Suprapubic skin (tissue), 4 donors: ENCODE data around the gene TMEM245.

Source experiments
- EP300 ChIP-seq: sonication (generic); formaldehyde crosslinking; IDR thresholded peaks from one replicate; pipeline ENCODE4 v1.6.1; 2017; ENCODE audit warnings: antibody characterized with exemption
- POLR2A ChIP-seq, 2 donors: fragments of 450-650 bp; IDR thresholded peaks; one replicate each; pipeline ENCODE4 v1.6.1; 2017; ENCODE audit warnings: antibody characterized with exemption in 2 of 2, mild to moderate bottlenecking in 2 of 2, moderate library complexity in 2 of 2
- POLR2AphosphoS5 ChIP-seq, 3 donors: sonication (generic); formaldehyde crosslinking; IDR thresholded peaks; one replicate each; pipeline ENCODE4 v1.6.1; 2017; ENCODE audit warnings: antibody characterized with exemption in 3 of 3
- TF ChIP-seq, protein P1 (sequence below), 2 donors: fragments of 200-600 bp in 1 of 2; fragments of 450-650 bp in 1 of 2; sonication (generic) in 1 of 2; IDR thresholded peaks; one replicate each; pipeline ENCODE4 v1.5.1; 2016 to 2019; ENCODE audit warnings: antibody characterized with exemption in 2 of 2, mild to moderate bottlenecking in 1 of 2, moderate library complexity in 1 of 2

DNA sequence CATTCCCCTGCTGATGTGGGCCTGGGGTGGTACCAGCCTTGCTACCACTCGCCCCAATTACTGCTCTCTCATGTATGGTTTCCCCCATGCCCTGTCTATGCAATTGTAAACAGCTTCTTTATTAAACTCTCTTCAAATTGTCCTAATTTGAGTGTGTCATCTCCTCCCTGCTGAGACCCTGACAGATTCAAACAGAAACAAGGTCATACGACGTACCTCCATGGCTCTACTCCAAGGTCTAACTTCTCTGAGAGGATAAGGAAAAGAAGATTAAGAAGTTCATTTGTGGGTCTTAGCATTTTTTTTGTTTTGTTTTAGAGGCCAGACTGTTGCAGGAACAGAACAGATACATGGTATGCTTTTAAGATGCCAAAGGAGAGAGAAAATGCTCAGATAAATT, 147.6 kb downstream of the TMEM245 start:
- TF ChIP-seq, protein P1, sequence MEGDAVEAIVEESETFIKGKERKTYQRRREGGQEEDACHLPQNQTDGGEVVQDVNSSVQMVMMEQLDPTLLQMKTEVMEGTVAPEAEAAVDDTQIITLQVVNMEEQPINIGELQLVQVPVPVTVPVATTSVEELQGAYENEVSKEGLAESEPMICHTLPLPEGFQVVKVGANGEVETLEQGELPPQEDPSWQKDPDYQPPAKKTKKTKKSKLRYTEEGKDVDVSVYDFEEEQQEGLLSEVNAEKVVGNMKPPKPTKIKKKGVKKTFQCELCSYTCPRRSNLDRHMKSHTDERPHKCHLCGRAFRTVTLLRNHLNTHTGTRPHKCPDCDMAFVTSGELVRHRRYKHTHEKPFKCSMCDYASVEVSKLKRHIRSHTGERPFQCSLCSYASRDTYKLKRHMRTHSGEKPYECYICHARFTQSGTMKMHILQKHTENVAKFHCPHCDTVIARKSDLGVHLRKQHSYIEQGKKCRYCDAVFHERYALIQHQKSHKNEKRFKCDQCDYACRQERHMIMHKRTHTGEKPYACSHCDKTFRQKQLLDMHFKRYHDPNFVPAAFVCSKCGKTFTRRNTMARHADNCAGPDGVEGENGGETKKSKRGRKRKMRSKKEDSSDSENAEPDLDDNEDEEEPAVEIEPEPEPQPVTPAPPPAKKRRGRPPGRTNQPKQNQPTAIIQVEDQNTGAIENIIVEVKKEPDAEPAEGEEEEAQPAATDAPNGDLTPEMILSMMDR (IDR thresholded peaks at IDR 0.05): no peak
- TF ChIP-seq POLR2AphosphoS5 (IDR thresholded peaks at IDR 0.05) (no peak), POLR2A (IDR thresholded peaks at IDR 0.05) (no peak), EP300 (no peak)
